Mesenchymal stem cell (in vitro differentiated cells and primary cell): ENCODE data around the gene CATSPER4.
A peak's percentile ranks its signal among the peaks of the same experiment; 100 is the strongest.

Experiments
- DNase-seq: peaks from one replicate; pipeline ENCODE4 v3.0.0-alpha.2; 2013
- H2AFZ ChIP-seq: one replicate; pipeline ENCODE4 v1.6.1; 2013; ENCODE audit warnings: low read depth, mild to moderate bottlenecking, control low read depth, inconsistent platforms, low read length, moderate library complexity
- H2AK5ac ChIP-seq: 2 replicates; pipeline ENCODE4 v1.6.1; 2013; ENCODE audit warnings: low read length, moderate library complexity, mild to moderate bottlenecking, inconsistent platforms; ENCODE audit not compliant: severe bottlenecking
- H2BK120ac ChIP-seq: one replicate; pipeline ENCODE4 v1.6.1; 2013; ENCODE audit warnings: low read depth, mild to moderate bottlenecking, inconsistent platforms, low read length, moderate library complexity
- H2BK12ac ChIP-seq, 2 experiments: one replicate each; pipeline ENCODE4 v1.6.1; 2013; ENCODE audit warnings: inconsistent platforms in 2 of 2, low read length in 2 of 2, mild to moderate bottlenecking in 2 of 2, moderate library complexity in 2 of 2, control low read depth in 1 of 2
- H2BK15ac ChIP-seq: one replicate; pipeline ENCODE4 v1.6.1; 2013; ENCODE audit warnings: mild to moderate bottlenecking, low read depth, inconsistent platforms; ENCODE audit not compliant: poor library complexity, severe bottlenecking
- H2BK5ac ChIP-seq: 2 replicates; pipeline ENCODE4 v1.6.1; 2013; ENCODE audit warnings: low read depth, mild to moderate bottlenecking, low read length, control low read depth, inconsistent platforms; ENCODE audit not compliant: poor library complexity, severe bottlenecking
- H3K14ac ChIP-seq, 2 experiments: one replicate each; pipeline ENCODE4 v1.6.1; 2013; ENCODE audit warnings: inconsistent platforms in 2 of 2, low read length in 2 of 2, control low read depth in 1 of 2, mild to moderate bottlenecking in 1 of 2, moderate library complexity in 1 of 2
- H3K18ac ChIP-seq, 2 experiments: one replicate each; pipeline ENCODE4 v1.6.1; 2013; ENCODE audit warnings: inconsistent platforms in 2 of 2, low read length in 2 of 2, control low read depth in 1 of 2, low read depth in 1 of 2, mild to moderate bottlenecking in 1 of 2
- H3K23ac ChIP-seq, 2 experiments: one replicate each; pipeline ENCODE4 v1.6.1; 2013; ENCODE audit warnings: inconsistent platforms in 2 of 2, low read length in 2 of 2, mild to moderate bottlenecking in 2 of 2, moderate library complexity in 2 of 2, control low read depth in 1 of 2
- H3K27ac ChIP-seq: 2 replicates; pipeline ENCODE4 v1.5.1; 2013; ENCODE audit warnings: mild to moderate bottlenecking, moderate library complexity, low read length, control low read depth, inconsistent platforms; ENCODE audit not compliant: poor library complexity, severe bottlenecking
- H3K27me3 ChIP-seq, 2 experiments: 2 replicates each; pipeline versions ENCODE4 v1.6.1 to v1.7.0; 2013; ENCODE audit warnings: low read length in 2 of 2, mild to moderate bottlenecking in 2 of 2, moderate library complexity in 2 of 2, control low read depth in 1 of 2, inconsistent platforms in 1 of 2; ENCODE audit not compliant: control insufficient read depth in 1 of 2, insufficient read depth in 1 of 2
- H3K36me3 ChIP-seq, 2 experiments: 2 replicates each; pipeline versions ENCODE4 v1.6.1 to v1.7.0; 2013; ENCODE audit warnings: low read length in 2 of 2, control low read depth in 1 of 2, inconsistent platforms in 1 of 2, low read depth in 1 of 2, mild to moderate bottlenecking in 1 of 2; ENCODE audit not compliant: insufficient read depth in 2 of 2, control insufficient read depth in 1 of 2
- H3K4ac ChIP-seq, 2 experiments: one replicate each; pipeline ENCODE4 v1.6.1; 2013; ENCODE audit warnings: inconsistent platforms in 2 of 2, low read length in 2 of 2, mild to moderate bottlenecking in 2 of 2, moderate library complexity in 2 of 2, control low read depth in 1 of 2, low read depth in 1 of 2
- H3K4me1 ChIP-seq: 2 replicates; pipeline ENCODE4 v1.6.1; 2013; ENCODE audit warnings: low read depth, low read length, control low read depth; ENCODE audit not compliant: control insufficient read depth, insufficient read depth
- H3K4me2 ChIP-seq: 2 replicates; pipeline ENCODE4 v1.6.1; 2013; ENCODE audit warnings: low read length, mild to moderate bottlenecking, inconsistent platforms; ENCODE audit not compliant: poor library complexity, severe bottlenecking
- H3K4me3 ChIP-seq, 2 experiments: 2 replicates each; pipeline versions ENCODE4 v1.5.1 to v1.7.0; 2013; ENCODE audit warnings: low read length in 2 of 2, mild to moderate bottlenecking in 2 of 2, control low read depth in 1 of 2, low read depth in 1 of 2; ENCODE audit not compliant: insufficient read depth in 1 of 2
- H3K79me1 ChIP-seq: replicated peaks from 2 replicates; pipeline ENCODE4 v1.6.1; 2013; ENCODE audit warnings: mild to moderate bottlenecking, control low read depth, low read length, inconsistent platforms; ENCODE audit not compliant: poor library complexity, severe bottlenecking
- H3K9ac ChIP-seq: 2 replicates; pipeline ENCODE4 v1.7.0; 2013; ENCODE audit warnings: mild to moderate bottlenecking, low read length, moderate library complexity
- H3K9me3 ChIP-seq: 2 replicates; pipeline ENCODE4 v1.7.0; 2013; ENCODE audit warnings: mild to moderate bottlenecking, low read length; ENCODE audit not compliant: control insufficient read depth
- H4K8ac ChIP-seq: one replicate; pipeline ENCODE4 v1.6.1; 2013; ENCODE audit warnings: inconsistent platforms, mild to moderate bottlenecking, low read length, moderate library complexity
- H4K91ac ChIP-seq: one replicate; pipeline ENCODE4 v1.6.1; 2013; ENCODE audit warnings: mild to moderate bottlenecking, low read length, inconsistent platforms
- whole genome bisulfite sequencing: methylation state at CpG from one replicate; pipeline ENCODE4 v1.1.7; 2013; ENCODE audit warnings: mixed read lengths; 5-methylcytosine and 5-hydroxymethylcytosine counted together

Gene CATSPER4

GRCh38 chr1:26160527-26161414 lies 29.6 kb upstream of the CATSPER4 start:
- H3K9ac ChIP-seq = peak overlapping the region; percentile 32
- no peaks in the 10 kb centered on the region for H3K36me3 ChIP-seq
- peak overlapping the region; percentile 40 to 58 for H3K18ac ChIP-seq
- H3K4me3 ChIP-seq = peak overlapping the region; percentile 37 to 66
- H2BK12ac ChIP-seq = no peak overlapping the region
- peak overlapping the region; percentile 11 for H4K91ac ChIP-seq
- no peaks in the 10 kb centered on the region for H3K9me3 ChIP-seq
- peak overlapping the region in 1 of 2 experiments; percentile 54 for H3K23ac ChIP-seq
- H3K4ac ChIP-seq = peak overlapping the region in 1 of 2 experiments; percentile 46
- H3K4me1 ChIP-seq = peaks cover 25% of the 10 kb centered on the region
- H4K8ac ChIP-seq = peak overlapping the region; percentile 81
- no peak overlapping the region for H2BK5ac ChIP-seq
- H3K14ac ChIP-seq = peak overlapping the region in 1 of 2 experiments; percentile 46
- H2AK5ac ChIP-seq = no peak overlapping the region
- H3K4me2 ChIP-seq = peak overlapping the region; percentile 78
- H2BK15ac ChIP-seq = no peak overlapping the region
- 44% methylated on average over 18 of the region's 18 CpGs for WGBS
- H3K27ac ChIP-seq = no peak overlapping the region
- H3K79me1 ChIP-seq = no peaks in the 10 kb centered on the region
- DNase-seq = no peak
- H2BK120ac ChIP-seq = no peak overlapping the region
- H3K27me3 ChIP-seq = peaks cover 62 to 83% of the 10 kb centered on the region in 2 experiments
- peak overlapping the region; percentile 43 for H2AFZ ChIP-seq

GRCh38 chr1:26161415-26162219 lies 28.8 kb upstream of the CATSPER4 start:
- H3K27ac ChIP-seq = no peak overlapping the region
- H3K14ac ChIP-seq = peak overlapping the region in 1 of 2 experiments; percentile 46
- H2AK5ac ChIP-seq = no peak overlapping the region
- H3K27me3 ChIP-seq = peaks cover 54 to 80% of the 10 kb centered on the region in 2 experiments
- no peaks in the 10 kb centered on the region for H3K79me1 ChIP-seq
- peak overlapping the region; percentile 22 for H4K91ac ChIP-seq
- no peaks in the 10 kb centered on the region for H3K36me3 ChIP-seq
- H3K4me1 ChIP-seq = peaks cover 22% of the 10 kb centered on the region
- peak overlapping the region; percentile 58 to 72 for H3K18ac ChIP-seq
- H3K23ac ChIP-seq = peak overlapping the region in 1 of 2 experiments; percentile 54
- H2BK15ac ChIP-seq = no peak overlapping the region
- H2BK120ac ChIP-seq = peak overlapping the region; percentile 15
- H3K4ac ChIP-seq = peak overlapping the region in 1 of 2 experiments; percentile 46
- H2AFZ ChIP-seq = peak overlapping the region; percentile 43
- peak overlapping the region; percentile 78 for H3K4me2 ChIP-seq
- H2BK5ac ChIP-seq = no peak overlapping the region
- peak overlapping the region in 1 of 2 experiments; percentile 59 for H2BK12ac ChIP-seq
- peak overlapping the region; percentile 81 for H4K8ac ChIP-seq
- H3K9me3 ChIP-seq = no peaks in the 10 kb centered on the region
- H3K4me3 ChIP-seq = peak overlapping the region; percentile 37 to 66
- WGBS = 6% methylated on average over 79 of the region's 98 CpGs
- DNase-seq = peak; percentile 71
- H3K9ac ChIP-seq = peak overlapping the region; percentile 32

GRCh38 chr1:26162220-26162709 lies 28.1 kb upstream of the CATSPER4 start:
- Histone ChIP-seq H3K27ac (no peak overlapping the region), H3K4me3 (peak overlapping the region in 1 of 2 experiments; percentile 66), H2AK5ac (no peak overlapping the region), H2BK120ac (no peak overlapping the region), H3K4me1 (peaks cover 21% of the 10 kb centered on the region), H3K23ac (no peak overlapping the region), H3K4me2 (peak overlapping the region; percentile 78), H2AFZ (no peak overlapping the region), H3K4ac (no peak overlapping the region), H2BK15ac (no peak overlapping the region), H2BK12ac (peak overlapping the region in 1 of 2 experiments; percentile 47), H4K8ac (peak overlapping the region; percentile 7), H3K18ac (peak overlapping the region in 1 of 2 experiments; percentile 72), H4K91ac (no peak overlapping the region), H3K9me3 (no peaks in the 10 kb centered on the region), H3K9ac (no peak overlapping the region), H3K14ac (no peak overlapping the region), H3K79me1 (no peaks in the 10 kb centered on the region), H3K27me3 (peaks cover 48 to 76% of the 10 kb centered on the region in 2 experiments), H3K36me3 (no peaks in the 10 kb centered on the region), H2BK5ac (no peak overlapping the region)
- WGBS = 43% methylated on average over 21 of the region's 21 CpGs
- no peak for DNase-seq
